Measurements from ENCODE around the gene FCRL6.

FCRL6 gene

GRCh38 chr1:159775716-159776115 lies 26.4 kb upstream of the FCRL6 start:
- no peak overlapping the region for H3K27ac ChIP-seq
- TF ChIP-seq, protein P1, sequence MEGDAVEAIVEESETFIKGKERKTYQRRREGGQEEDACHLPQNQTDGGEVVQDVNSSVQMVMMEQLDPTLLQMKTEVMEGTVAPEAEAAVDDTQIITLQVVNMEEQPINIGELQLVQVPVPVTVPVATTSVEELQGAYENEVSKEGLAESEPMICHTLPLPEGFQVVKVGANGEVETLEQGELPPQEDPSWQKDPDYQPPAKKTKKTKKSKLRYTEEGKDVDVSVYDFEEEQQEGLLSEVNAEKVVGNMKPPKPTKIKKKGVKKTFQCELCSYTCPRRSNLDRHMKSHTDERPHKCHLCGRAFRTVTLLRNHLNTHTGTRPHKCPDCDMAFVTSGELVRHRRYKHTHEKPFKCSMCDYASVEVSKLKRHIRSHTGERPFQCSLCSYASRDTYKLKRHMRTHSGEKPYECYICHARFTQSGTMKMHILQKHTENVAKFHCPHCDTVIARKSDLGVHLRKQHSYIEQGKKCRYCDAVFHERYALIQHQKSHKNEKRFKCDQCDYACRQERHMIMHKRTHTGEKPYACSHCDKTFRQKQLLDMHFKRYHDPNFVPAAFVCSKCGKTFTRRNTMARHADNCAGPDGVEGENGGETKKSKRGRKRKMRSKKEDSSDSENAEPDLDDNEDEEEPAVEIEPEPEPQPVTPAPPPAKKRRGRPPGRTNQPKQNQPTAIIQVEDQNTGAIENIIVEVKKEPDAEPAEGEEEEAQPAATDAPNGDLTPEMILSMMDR (conservative IDR thresholded peaks at IDR 0.05), result peak; percentile 25
- TF ChIP-seq ZFX (IDR thresholded peaks at IDR 0.05), result no peak

- H3K27ac ChIP-seq, result no peak overlapping the region
- TF ChIP-seq, protein P1 (conservative IDR thresholded peaks at IDR 0.05), result no peak
- no peak for TF ChIP-seq ZFX (IDR thresholded peaks at IDR 0.05)
These were observed 23.9 kb upstream of the FCRL6 start for GRCh38 chr1:159778266-159778665.

GRCh38 chr1:159779403-159779851 lies 22.7 kb upstream of the FCRL6 start:
- TF ChIP-seq ZFX (IDR thresholded peaks at IDR 0.05), result no peak
- TF ChIP-seq, protein P1 (conservative IDR thresholded peaks at IDR 0.05), result no peak
- peak overlapping the region; percentile 48; the same call in 1 of the 2 replicates for H3K27ac ChIP-seq

- no peak; the same call in 1 of the 2 replicates for TF ChIP-seq ZFX (IDR thresholded peaks at IDR 0.05)
- TF ChIP-seq, protein P1 (conservative IDR thresholded peaks at IDR 0.05), result peak; percentile 87
- peak within 1 kb of the TSS; percentile 72 for H3K27ac ChIP-seq
These were observed 21.3 kb upstream of the FCRL6 start, which contains the start of gene DUSP23 for GRCh38 chr1:159780583-159781582. TSS of gene DUSP23 (plus strand) at chr1:159780962. CDS start at chr1:159781101, 139 bp downstream.

DNA sequence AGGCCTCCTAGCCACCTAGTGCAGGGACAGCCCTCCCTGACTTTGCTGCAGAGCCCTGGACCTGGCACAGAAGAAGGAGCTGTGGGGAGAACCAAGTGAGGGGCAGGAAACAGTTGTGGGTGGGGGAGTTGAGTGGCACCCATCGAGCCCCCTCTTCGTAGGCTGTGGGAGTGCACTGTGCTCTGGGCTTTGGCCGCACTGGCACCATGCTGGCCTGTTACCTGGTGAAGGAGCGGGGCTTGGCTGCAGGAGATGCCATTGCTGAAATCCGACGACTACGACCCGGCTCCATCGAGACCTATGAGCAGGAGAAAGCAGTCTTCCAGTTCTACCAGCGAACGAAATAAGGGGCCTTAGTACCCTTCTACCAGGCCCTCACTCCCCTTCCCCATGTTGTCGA lies 20.2 kb upstream of the FCRL6 start:
- TF ChIP-seq, protein P1 (conservative IDR thresholded peaks at IDR 0.05), result no peak
- no peak for TF ChIP-seq ZFX (IDR thresholded peaks at IDR 0.05)
- H3K27ac ChIP-seq, result peak overlapping the region; percentile 72

DNA sequence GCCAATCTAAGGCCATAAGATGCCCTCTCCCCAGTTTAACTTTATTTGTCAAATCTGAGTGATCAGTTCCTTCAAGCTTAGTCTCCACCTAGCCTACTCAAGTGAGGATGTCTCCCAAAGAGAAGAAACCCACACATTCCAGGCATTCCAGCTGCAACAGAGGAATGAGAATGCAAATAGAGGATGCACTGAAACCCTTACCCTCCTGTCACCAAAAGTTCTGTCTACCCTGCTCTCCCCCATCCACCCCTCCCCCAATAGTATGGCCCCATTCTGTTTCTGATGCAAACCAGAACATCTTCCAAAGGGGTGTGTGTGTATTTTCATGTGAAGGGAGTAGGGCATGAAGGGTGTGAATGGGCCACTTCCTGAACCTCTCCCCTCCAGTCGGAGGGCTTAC lies 18.4 kb upstream of the FCRL6 start:
- H3K27ac ChIP-seq, result no peak overlapping the region
- TF ChIP-seq, protein P1 (conservative IDR thresholded peaks at IDR 0.05), result no peak
- no peak for TF ChIP-seq ZFX (IDR thresholded peaks at IDR 0.05)

GRCh38 chr1:159786465-159786864 lies 15.7 kb upstream of the FCRL6 start:
- no peak for TF ChIP-seq ZFX (IDR thresholded peaks at IDR 0.05)
- TF ChIP-seq, protein P1 (conservative IDR thresholded peaks at IDR 0.05), result no peak
- H3K27ac ChIP-seq, result no peak overlapping the region
